Measurements from ENCODE around the gene CUBN. TPM values are rescaled to one million over a fixed set of nuclear protein-coding genes. Genes with fewer than 3 reads are reported as not detected.

CUBN gene
- total RNA-seq, result 0.40 and 0.78 TPM in 2 replicates
- polyA plus RNA-seq (2012), result 1.2 TPM

GRCh38 chr10:17129741-17130140 lies at the start of gene CUBN:
Gene CUBN (minus strand): TSS chr10:17129811. CDS start chr10:17129765, 46 bp downstream.
- no peak for DNase-seq (ENCODE audit: low read depth)

GRCh38 chr10:17179002-17179401 lies 49.4 kb upstream of the CUBN start:
- peak; percentile 37 for DNase-seq (ENCODE audit: low read depth)

- DNase-seq (ENCODE audit: low read depth), result no peak
Observed at GRCh38 chr10:17178006-17178405, 48.4 kb upstream of the CUBN start.

GRCh38 chr10:17177014-17177413 lies 47.4 kb upstream of the CUBN start:
- DNase-seq (ENCODE audit: low read depth), result no peak

GRCh38 chr10:17176091-17176490 lies 46.5 kb upstream of the CUBN start:
- no peak for DNase-seq (ENCODE audit: low read depth)

- DNase-seq (ENCODE audit: low read depth), result peak; percentile 49
Observed at GRCh38 chr10:17175551-17175950, 45.9 kb upstream of the CUBN start.

GRCh38 chr10:17174626-17175025 lies 45.0 kb upstream of the CUBN start:
- no peak for DNase-seq (ENCODE audit: low read depth)

GRCh38 chr10:17171141-17171641 lies 41.6 kb upstream of the CUBN start:
- peak; percentile 25 for DNase-seq (ENCODE audit: low read depth)

- DNase-seq (ENCODE audit: low read depth), result no peak
Observed at GRCh38 chr10:17169803-17170202, 40.2 kb upstream of the CUBN start.

- no peak for DNase-seq (ENCODE audit: low read depth)
Observed at GRCh38 chr10:17166699-17167098, 37.1 kb upstream of the CUBN start.

GRCh38 chr10:17162828-17163227 lies 33.2 kb upstream of the CUBN start:
- DNase-seq (ENCODE audit: low read depth), result no peak

- DNase-seq (ENCODE audit: low read depth), result no peak
Observed at GRCh38 chr10:17161775-17162174, 32.2 kb upstream of the CUBN start.

GRCh38 chr10:17157024-17157423 lies 27.4 kb upstream of the CUBN start:
- no peak for DNase-seq (ENCODE audit: low read depth)

GRCh38 chr10:17155826-17156225 lies 26.2 kb upstream of the CUBN start:
- no peak for DNase-seq (ENCODE audit: low read depth)

- no peak for DNase-seq (ENCODE audit: low read depth)
Observed at GRCh38 chr10:17154116-17154515, 24.5 kb upstream of the CUBN start.

- no peak for DNase-seq (ENCODE audit: low read depth)
Observed at GRCh38 chr10:17153321-17153720, 23.7 kb upstream of the CUBN start.

GRCh38 chr10:17151716-17152115 lies 22.1 kb upstream of the CUBN start:
- no peak for DNase-seq (ENCODE audit: low read depth)

GRCh38 chr10:17147884-17148489 lies 18.4 kb upstream of the CUBN start:
- no peak for DNase-seq (ENCODE audit: low read depth)

- no peak for DNase-seq (ENCODE audit: low read depth)
Observed at GRCh38 chr10:17146892-17147291, 17.3 kb upstream of the CUBN start.

- no peak for DNase-seq (ENCODE audit: low read depth)
Observed at GRCh38 chr10:17145239-17145638, 15.6 kb upstream of the CUBN start.

GRCh38 chr10:17144757-17145156 lies 15.1 kb upstream of the CUBN start:
- no peak for DNase-seq (ENCODE audit: low read depth)

- no peak for DNase-seq (ENCODE audit: low read depth)
Observed at GRCh38 chr10:17144032-17144431, 14.4 kb upstream of the CUBN start.

GRCh38 chr10:17143055-17143690 lies 13.6 kb upstream of the CUBN start:
- DNase-seq (ENCODE audit: low read depth), result no peak
